Effector memory CD4-positive, alpha-beta T cell (primary cell): ENCODE data around the gene PHF14.

Experiments
- DNase-seq, 3 donors: peaks; one replicate each; pipeline ENCODE4 v3.0.0-alpha.2; 2020
- H3K27ac ChIP-seq: 2 replicates; pipeline ENCODE4 v1.7.0; 2013; ENCODE audit warnings: mild to moderate bottlenecking, low read length, moderate library complexity; ENCODE audit not compliant: insufficient read depth, poor library complexity, severe bottlenecking
- H3K27me3 ChIP-seq: replicated peaks from 2 replicates; pipeline ENCODE4 v1.7.0; 2013; ENCODE audit warnings: mild to moderate bottlenecking, low read length; ENCODE audit not compliant: insufficient read depth, control insufficient read depth, poor library complexity, severe bottlenecking
- H3K36me3 ChIP-seq: 2 replicates; pipeline ENCODE4 v1.7.0; 2013; ENCODE audit warnings: mild to moderate bottlenecking, low read length, moderate library complexity; ENCODE audit not compliant: control insufficient read depth, insufficient read depth
- H3K4me1 ChIP-seq: 2 replicates; pipeline ENCODE4 v1.7.0; 2013; ENCODE audit warnings: low read length, mild to moderate bottlenecking; ENCODE audit not compliant: control insufficient read depth, insufficient read depth, poor library complexity, severe bottlenecking
- H3K4me3 ChIP-seq: 2 replicates; pipeline ENCODE4 v1.7.0; 2013; ENCODE audit warnings: low read length, low read depth, mild to moderate bottlenecking; ENCODE audit not compliant: insufficient read depth, poor library complexity, severe bottlenecking
- H3K9me3 ChIP-seq: 2 replicates; pipeline ENCODE4 v1.7.0; 2013; ENCODE audit warnings: mild to moderate bottlenecking, low read length, moderate library complexity; ENCODE audit not compliant: control insufficient read depth

PHF14 gene

GRCh38 chr7:11079907-11080306, 106.2 kb downstream of the PHF14 start:
- Histone ChIP-seq H3K36me3 (no peaks in the 10 kb centered on the region), H3K27ac (no peak overlapping the region), H3K4me1 (no peaks in the 10 kb centered on the region), H3K4me3 (no peak overlapping the region), H3K27me3 (no peaks in the 10 kb centered on the region), H3K9me3 (no peaks in the 10 kb centered on the region)
- DNase-seq, result no peak

- Histone ChIP-seq H3K27me3 (no peaks in the 10 kb centered on the region), H3K9me3 (no peaks in the 10 kb centered on the region), H3K27ac (no peak overlapping the region), H3K4me3 (no peak overlapping the region), H3K36me3 (no peaks in the 10 kb centered on the region), H3K4me1 (no peaks in the 10 kb centered on the region)
- no peak for DNase-seq
Observed at GRCh38 chr7:11082121-11082520, 108.4 kb downstream of the PHF14 start.

- Histone ChIP-seq H3K9me3 (no peaks in the 10 kb centered on the region), H3K36me3 (no peaks in the 10 kb centered on the region), H3K27me3 (no peaks in the 10 kb centered on the region), H3K4me3 (no peak overlapping the region), H3K4me1 (no peaks in the 10 kb centered on the region), H3K27ac (no peak overlapping the region)
- DNase-seq, result no peak
Observed at GRCh38 chr7:11082552-11083213, 109.0 kb downstream of the PHF14 start.

- Histone ChIP-seq H3K4me3 (no peak overlapping the region), H3K27me3 (no peaks in the 10 kb centered on the region), H3K9me3 (no peaks in the 10 kb centered on the region), H3K36me3 (no peaks in the 10 kb centered on the region), H3K4me1 (no peaks in the 10 kb centered on the region), H3K27ac (no peak overlapping the region)
- DNase-seq, result no peak
Observed at GRCh38 chr7:11083214-11083568, 109.5 kb downstream of the PHF14 start.

- DNase-seq, result no peak
- Histone ChIP-seq H3K36me3 (no peaks in the 10 kb centered on the region), H3K27me3 (no peaks in the 10 kb centered on the region), H3K4me3 (no peak overlapping the region), H3K4me1 (no peaks in the 10 kb centered on the region), H3K27ac (no peak overlapping the region), H3K9me3 (no peaks in the 10 kb centered on the region)
Observed at GRCh38 chr7:11104578-11104977, 130.9 kb downstream of the PHF14 start.

GRCh38 chr7:11109659-11110058, 136.0 kb downstream of the PHF14 start:
- DNase-seq, result no peak
- Histone ChIP-seq H3K4me3 (no peak overlapping the region), H3K9me3 (no peaks in the 10 kb centered on the region), H3K4me1 (no peaks in the 10 kb centered on the region), H3K27me3 (no peaks in the 10 kb centered on the region), H3K36me3 (no peaks in the 10 kb centered on the region), H3K27ac (no peak overlapping the region)

- no peak overlapping the region for H3K4me3 ChIP-seq
- no peaks in the 10 kb centered on the region for H3K27me3 ChIP-seq
- DNase-seq, result no peak
- no peaks in the 10 kb centered on the region for H3K9me3 ChIP-seq
- no peaks in the 10 kb centered on the region for H3K4me1 ChIP-seq
- H3K36me3 ChIP-seq, result peaks cover 5% of the 10 kb centered on the region
- no peak overlapping the region for H3K27ac ChIP-seq
Observed at GRCh38 chr7:11120068-11120664, 146.5 kb downstream of the PHF14 start.

GRCh38 chr7:11120675-11121220, 147.1 kb downstream of the PHF14 start:
- DNase-seq, result no peak
- no peaks in the 10 kb centered on the region for H3K27me3 ChIP-seq

GRCh38 chr7:11124856-11125559, 151.3 kb downstream of the PHF14 start:
- Histone ChIP-seq H3K27me3 (no peaks in the 10 kb centered on the region), H3K4me1 (no peaks in the 10 kb centered on the region), H3K9me3 (no peaks in the 10 kb centered on the region), H3K4me3 (no peak overlapping the region), H3K36me3 (peaks cover 5% of the 10 kb centered on the region), H3K27ac (no peak overlapping the region)
- DNase-seq, result no peak

More at GRCh38 chr7:11120675-11121220, 147.1 kb downstream of the PHF14 start:
- no peaks in the 10 kb centered on the region for H3K4me1 ChIP-seq
- H3K4me3 ChIP-seq, result no peak overlapping the region
- no peak overlapping the region for H3K27ac ChIP-seq
- no peaks in the 10 kb centered on the region for H3K9me3 ChIP-seq
- peaks cover 5% of the 10 kb centered on the region for H3K36me3 ChIP-seq
